H1 (cell line): ENCODE measurements around the gene CAP1. TPM values are rescaled to one million over a fixed set of nuclear protein-coding genes. Genes with fewer than 3 reads are reported as not detected.

Experiments
- CBX8 ChIP-seq: fragments of 300-800, 300-1000 bp; sonication (generic); IDR thresholded peaks from 2 replicates; pipeline ENCODE4 v1.7.1; 2016; ENCODE audit warnings: low read depth, low read length, borderline replicate concordance
- CEBPB ChIP-seq: IDR thresholded peaks from 2 replicates; pipeline ENCODE4 v1.6.1; 2012; ENCODE audit warnings: low read depth, low read length
- CHD7 ChIP-seq: fragments of 300-600 bp; sonication (generic); IDR thresholded peaks from 2 replicates; pipeline ENCODE4 v1.7.1; 2012; ENCODE audit warnings: low read length, moderate library complexity, mild to moderate bottlenecking, inconsistent platforms; ENCODE audit not compliant: insufficient replicate concordance
- CREB1 ChIP-seq: IDR thresholded peaks from 2 replicates; pipeline ENCODE4 v1.6.1; 2012; ENCODE audit warnings: inconsistent platforms
- E2F6 ChIP-seq: IDR thresholded peaks from 2 replicates; pipeline ENCODE4 v1.6.1; 2012; ENCODE audit warnings: inconsistent platforms
- EGR1 ChIP-seq: IDR thresholded peaks from 2 replicates; pipeline ENCODE4 v1.6.1; 2011; ENCODE audit warnings: low read depth, low read length, borderline replicate concordance
- FOSL1 ChIP-seq: IDR thresholded peaks from 2 replicates; pipeline ENCODE4 v1.6.1; 2011; ENCODE audit warnings: mild to moderate bottlenecking, low read depth, low read length, moderate library complexity; ENCODE audit not compliant: insufficient read depth
- HDAC6 ChIP-seq: IDR thresholded peaks from one replicate; pipeline ENCODE4 v1.7.1; 2012; ENCODE audit warnings: low read depth, mild to moderate bottlenecking, inconsistent platforms, low read length, moderate library complexity
- KDM4A ChIP-seq: IDR thresholded peaks from one replicate; pipeline ENCODE4 v1.7.1; 2012; ENCODE audit warnings: low read depth, mild to moderate bottlenecking, moderate library complexity, low read length, inconsistent platforms; ENCODE audit not compliant: severe bottlenecking
- RBBP5 ChIP-seq: IDR thresholded peaks from 2 replicates; pipeline ENCODE4 v1.7.1; 2012; ENCODE audit warnings: low read depth, mild to moderate bottlenecking, inconsistent platforms, low read length, moderate library complexity, borderline replicate concordance
- RFX5 ChIP-seq: IDR thresholded peaks from 2 replicates; pipeline ENCODE4 v1.6.1; 2011; ENCODE audit warnings: low read depth, low read length, improper control_type of control experiment, borderline replicate concordance
- SUZ12 ChIP-seq: fragments of 200-600 bp; sonication (generic); IDR thresholded peaks from 2 replicates; pipeline ENCODE4 v1.6.1; 2012; ENCODE audit warnings: mild to moderate bottlenecking, inconsistent platforms, low read length, moderate library complexity, mixed read lengths
- polyA plus RNA-seq, 7 experiments: library from polyadenylated mRNA; depleted of rRNA in 3 of 7; stranded (reverse) in 5 of 7; unstranded in 2 of 7; fragments of >200 nt in 5 of 7; fragments of 200-250 nt in 2 of 7; gene quantifications; 1 replicate in 5 of 7; 2 replicates in 1 of 7; 4 replicates in 1 of 7; pipeline versions ENCODE4 v1.2.1 to v1.2.3, GENCODE V29; 2011 to 2013; ENCODE audit warnings: missing spikeins in 2 of 7, mixed read lengths in 2 of 7
- total RNA-seq: library from RNA; stranded (reverse); fragmentation: NEBNext Ultra II Directional; extraction: Animal tissue kit (Norgen Biotek cat#: 25700); gene quantifications from 2 replicates; pipeline ENCODE4 v1.2.1, GENCODE V29; 2021

The CAP1 gene
- total and polyA plus RNA-seq, 2 of the 8 experiments (the other 6 are each of a cell fraction or from before 2014, with no cell fraction given), result 140 to 295 TPM

- TF ChIP-seq CHD7 (no peak), CREB1 (no peak), HDAC6 (no peak), KDM4A (no peak), CEBPB (no peak), RFX5 (no peak), EGR1 (no peak), RBBP5 (no peak), CBX8 (no peak), FOSL1 (no peak), E2F6 (no peak), SUZ12 (no peak)
These were observed 44.5 kb upstream of the CAP1 start (continued) for GRCh38 chr1:39995973-39996393.
